Measurements from ENCODE around the gene SUPT7L. TPM values are rescaled to one million over a fixed set of nuclear protein-coding genes. Genes with fewer than 3 reads are reported as not detected.
"Not testable (repeated sequence)": the region's sequence is repeated elsewhere in the genome, so short reads cannot be mapped to it uniquely, and the experiment has no call there.

The SUPT7L gene
- total RNA-seq, 2 donors from 2014 or later: 16.1 to 25.0 TPM

DNA sequence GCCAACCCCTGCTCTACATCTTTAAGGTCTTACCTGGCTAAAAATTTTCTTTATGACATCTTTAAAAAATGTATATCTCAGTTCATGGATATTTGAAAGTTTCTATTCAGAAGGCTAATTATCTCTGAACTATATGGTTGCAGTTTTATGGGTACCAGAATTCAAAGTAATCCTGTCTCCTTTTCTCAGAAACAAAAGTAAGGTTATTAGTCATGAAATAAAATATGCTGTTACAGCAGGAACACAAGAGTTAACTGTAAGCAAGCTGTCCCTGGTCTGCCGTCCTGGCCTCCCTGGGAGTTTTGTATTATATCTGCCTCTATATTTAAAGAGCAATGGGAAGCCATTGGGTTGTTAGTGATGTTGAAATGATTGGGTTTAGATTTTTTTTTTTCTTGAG, 34.2 kb upstream of the SUPT7L start:
- no peak overlapping the region for H3K4me3 ChIP-seq
- H3K27ac ChIP-seq: no peak overlapping the region
- TF ChIP-seq, protein P1, sequence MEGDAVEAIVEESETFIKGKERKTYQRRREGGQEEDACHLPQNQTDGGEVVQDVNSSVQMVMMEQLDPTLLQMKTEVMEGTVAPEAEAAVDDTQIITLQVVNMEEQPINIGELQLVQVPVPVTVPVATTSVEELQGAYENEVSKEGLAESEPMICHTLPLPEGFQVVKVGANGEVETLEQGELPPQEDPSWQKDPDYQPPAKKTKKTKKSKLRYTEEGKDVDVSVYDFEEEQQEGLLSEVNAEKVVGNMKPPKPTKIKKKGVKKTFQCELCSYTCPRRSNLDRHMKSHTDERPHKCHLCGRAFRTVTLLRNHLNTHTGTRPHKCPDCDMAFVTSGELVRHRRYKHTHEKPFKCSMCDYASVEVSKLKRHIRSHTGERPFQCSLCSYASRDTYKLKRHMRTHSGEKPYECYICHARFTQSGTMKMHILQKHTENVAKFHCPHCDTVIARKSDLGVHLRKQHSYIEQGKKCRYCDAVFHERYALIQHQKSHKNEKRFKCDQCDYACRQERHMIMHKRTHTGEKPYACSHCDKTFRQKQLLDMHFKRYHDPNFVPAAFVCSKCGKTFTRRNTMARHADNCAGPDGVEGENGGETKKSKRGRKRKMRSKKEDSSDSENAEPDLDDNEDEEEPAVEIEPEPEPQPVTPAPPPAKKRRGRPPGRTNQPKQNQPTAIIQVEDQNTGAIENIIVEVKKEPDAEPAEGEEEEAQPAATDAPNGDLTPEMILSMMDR (IDR thresholded peaks at IDR 0.05): no peak
- H3K36me3 ChIP-seq: peaks cover 22% of the 10 kb centered on the region
- no peak for DNase-seq (ENCODE audit: low spot score)
- H3K4me1 ChIP-seq: peaks cover 0 to 5% of the 10 kb centered on the region in 2 donors
- H3K27me3 ChIP-seq: no peaks in the 10 kb centered on the region
- no peaks in the 10 kb centered on the region for H3K9me3 ChIP-seq

DNA sequence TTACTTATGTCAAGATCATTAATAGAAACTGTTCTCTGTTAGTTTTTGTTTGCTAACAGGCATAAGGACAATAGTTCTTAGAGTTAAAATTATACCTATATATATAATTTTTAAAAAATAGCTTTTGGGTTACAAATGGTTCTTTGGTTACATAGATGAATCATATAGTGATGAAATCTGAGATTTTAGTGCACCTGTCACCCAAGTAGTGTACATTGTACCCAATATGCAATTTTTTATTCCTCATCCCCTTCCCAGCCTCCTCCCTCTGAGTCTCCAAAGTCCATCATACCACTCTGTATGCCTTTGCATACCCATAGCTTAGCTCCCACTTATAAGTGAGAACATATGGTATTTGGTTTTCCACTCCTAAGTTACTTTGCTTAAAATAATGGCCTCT, 26.6 kb upstream of the SUPT7L start:
- peaks cover 42% of the 10 kb centered on the region for H3K36me3 ChIP-seq
- no peak overlapping the region for H3K4me3 ChIP-seq
- no peaks in the 10 kb centered on the region for H3K27me3 ChIP-seq
- H3K27ac ChIP-seq: no peak overlapping the region
- TF ChIP-seq, protein P1 (IDR thresholded peaks at IDR 0.05): no peak
- no peaks in the 10 kb centered on the region for H3K4me1 ChIP-seq
- DNase-seq (ENCODE audit: low spot score): no peak
- no peaks in the 10 kb centered on the region for H3K9me3 ChIP-seq

DNA sequence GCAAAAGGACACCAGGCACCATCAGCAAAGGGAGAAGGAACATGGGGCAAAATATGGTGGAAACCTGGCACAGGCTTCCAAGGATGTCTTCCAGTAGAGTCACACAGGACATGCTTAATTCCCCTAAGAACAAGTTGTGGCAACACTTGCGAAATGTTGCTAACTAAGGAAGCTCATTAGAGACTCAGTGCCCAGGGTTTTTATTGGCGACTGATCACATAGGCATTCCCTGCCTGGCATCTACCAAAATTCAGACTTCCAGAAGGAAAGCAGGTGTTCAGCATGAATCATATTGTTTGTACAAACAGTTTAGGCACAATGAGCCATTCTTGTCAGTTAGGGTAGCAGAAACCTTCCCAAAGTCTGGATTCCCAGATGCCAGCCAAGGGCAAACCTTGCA, 26.0 kb upstream of the SUPT7L start:
- H3K36me3 ChIP-seq: peaks cover 44% of the 10 kb centered on the region
- no peak for DNase-seq (ENCODE audit: low spot score)
- TF ChIP-seq, protein P1 (IDR thresholded peaks at IDR 0.05): no peak
- H3K27me3 ChIP-seq: no peaks in the 10 kb centered on the region
- H3K9me3 ChIP-seq: no peaks in the 10 kb centered on the region
- H3K4me1 ChIP-seq: no peaks in the 10 kb centered on the region
- H3K4me3 ChIP-seq: no peak overlapping the region
- H3K27ac ChIP-seq: no peak overlapping the region

DNA sequence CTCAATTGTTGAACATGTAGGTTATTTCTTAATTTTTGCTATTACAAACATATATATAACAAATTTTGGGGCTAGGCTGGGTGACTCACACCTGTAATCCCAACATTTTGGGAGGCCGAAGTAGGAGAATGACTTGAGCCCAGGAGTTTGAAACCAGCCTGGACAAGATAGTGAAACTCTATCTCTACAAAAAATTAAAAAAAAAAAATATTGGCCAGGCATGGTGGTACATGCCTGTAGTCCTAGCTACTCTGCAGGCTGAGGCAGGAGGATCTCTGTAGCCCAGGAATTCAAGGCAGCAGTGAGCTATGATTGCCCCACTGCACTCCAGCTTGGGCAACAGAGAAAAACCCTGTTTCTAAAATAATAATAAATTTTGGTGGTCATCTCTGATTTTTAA, 23.8 kb upstream of the SUPT7L start:
- no peaks in the 10 kb centered on the region for H3K9me3 ChIP-seq
- TF ChIP-seq, protein P1 (IDR thresholded peaks at IDR 0.05): no peak
- H3K4me3 ChIP-seq: no peak overlapping the region
- peaks cover 36% of the 10 kb centered on the region for H3K36me3 ChIP-seq
- peaks cover 0 to 3% of the 10 kb centered on the region in 2 donors for H3K4me1 ChIP-seq
- no peaks in the 10 kb centered on the region for H3K27me3 ChIP-seq
- DNase-seq (ENCODE audit: low spot score): no peak
- H3K27ac ChIP-seq: no peak overlapping the region

DNA sequence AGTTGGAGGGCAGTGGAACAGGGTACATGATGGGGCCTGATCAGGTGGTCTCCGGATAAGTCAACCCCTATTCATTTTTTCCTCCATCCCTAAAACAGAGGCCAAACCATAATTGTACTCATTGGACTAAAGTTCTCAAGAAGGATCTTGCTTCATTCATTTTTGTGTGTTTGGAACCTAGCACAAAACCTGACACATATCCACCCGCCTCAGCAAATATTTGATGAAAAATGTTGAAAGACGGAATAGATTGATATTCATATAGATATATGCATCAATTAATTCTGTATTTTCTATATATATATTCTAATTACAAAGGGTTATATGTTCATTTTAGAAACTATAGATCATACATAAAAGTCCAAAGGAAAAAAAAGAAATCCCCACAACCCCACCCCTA, 22.2 kb upstream of the SUPT7L start:
- peaks cover 33% of the 10 kb centered on the region for H3K36me3 ChIP-seq
- no peak overlapping the region for H3K4me3 ChIP-seq
- DNase-seq (ENCODE audit: low spot score): no peak
- H3K27me3 ChIP-seq: no peaks in the 10 kb centered on the region
- no peaks in the 10 kb centered on the region for H3K9me3 ChIP-seq
- TF ChIP-seq, protein P1 (IDR thresholded peaks at IDR 0.05): no peak
- no peak overlapping the region for H3K27ac ChIP-seq
- peaks cover 0 to 9% of the 10 kb centered on the region in 2 donors for H3K4me1 ChIP-seq

DNA sequence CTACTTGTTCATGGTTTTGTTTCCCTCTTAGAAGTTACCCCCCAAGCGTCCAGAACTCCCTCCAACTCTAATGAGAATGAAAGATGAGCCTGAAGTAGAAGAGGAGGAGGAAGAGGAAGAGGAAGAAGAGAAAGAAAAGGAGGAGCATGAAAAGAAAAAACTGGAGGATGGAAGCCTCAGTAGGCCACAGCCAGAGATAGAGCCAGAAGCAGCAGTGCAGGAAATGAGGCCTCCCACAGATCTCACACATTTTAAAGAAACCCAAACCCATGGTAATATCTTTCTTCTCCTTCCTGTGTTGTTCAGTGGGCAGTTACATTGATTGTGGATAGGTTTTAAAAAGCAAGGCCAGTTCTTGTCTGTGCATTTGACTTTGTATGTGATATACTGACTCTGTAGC, 21.6 kb upstream of the SUPT7L start:
- DNase-seq (ENCODE audit: low spot score); H3K4me1 ChIP-seq; H3K27ac ChIP-seq; H3K4me3 ChIP-seq; H3K27me3 ChIP-seq; H3K9me3 ChIP-seq: not testable (repeated sequence)
- peaks cover 36% of the 10 kb centered on the region for H3K36me3 ChIP-seq
